ENCODE results near the gene DTNB. TPM values are rescaled to one million over a fixed set of nuclear protein-coding genes. Genes with fewer than 3 reads are reported as not detected.

Gene DTNB
- total RNA-seq, 2 donors from 2014 or later = 5.0 to 6.9 TPM

DNA sequence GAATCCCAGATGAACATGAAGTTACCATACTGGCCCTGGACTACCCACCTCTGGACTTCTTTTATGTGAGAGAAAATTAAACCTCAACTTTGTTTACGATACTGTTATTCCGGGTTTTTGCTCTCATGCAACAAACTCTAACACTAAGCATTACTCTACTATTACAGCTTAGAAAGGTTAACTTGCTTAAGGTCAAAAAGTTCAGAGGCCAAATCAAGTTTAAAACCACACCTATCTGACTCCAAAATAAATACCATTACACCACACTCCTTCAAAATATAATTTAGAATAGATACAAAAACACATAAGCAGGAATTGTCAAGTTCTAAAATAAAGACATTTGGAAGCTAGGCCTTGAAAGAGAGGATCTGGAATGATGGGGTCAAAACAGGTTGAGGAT, 75.0 kb downstream of the DTNB start:
- DNase-seq (no peak), ATAC-seq (no peak)
- intact Hi-C loops (cut with DNase I, micrococcal nuclease) = no loop called here

DNA sequence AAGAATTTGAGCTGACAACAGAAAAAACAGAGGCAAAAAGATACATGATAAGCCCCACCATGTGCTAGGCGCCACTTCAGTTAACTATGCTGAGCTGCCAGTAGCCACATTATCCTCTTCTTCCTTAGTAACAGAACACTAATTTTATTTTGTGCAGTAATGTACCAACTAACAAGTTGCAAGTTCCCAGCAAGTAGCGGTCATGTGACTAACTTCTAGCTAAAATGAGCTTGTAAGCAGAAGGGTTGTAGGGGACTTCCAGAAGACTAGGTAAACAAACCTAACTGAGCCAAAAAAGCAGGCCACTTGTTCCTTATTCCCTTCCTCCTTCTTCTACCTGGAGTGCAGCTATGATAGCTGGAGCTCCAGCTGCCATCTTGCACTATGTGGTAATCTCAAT, 75.5 kb downstream of the DTNB start:
- no peak for DNase-seq
- intact Hi-C loops (cut with DNase I, micrococcal nuclease) = no loop called here
- ATAC-seq = no peak

DNA sequence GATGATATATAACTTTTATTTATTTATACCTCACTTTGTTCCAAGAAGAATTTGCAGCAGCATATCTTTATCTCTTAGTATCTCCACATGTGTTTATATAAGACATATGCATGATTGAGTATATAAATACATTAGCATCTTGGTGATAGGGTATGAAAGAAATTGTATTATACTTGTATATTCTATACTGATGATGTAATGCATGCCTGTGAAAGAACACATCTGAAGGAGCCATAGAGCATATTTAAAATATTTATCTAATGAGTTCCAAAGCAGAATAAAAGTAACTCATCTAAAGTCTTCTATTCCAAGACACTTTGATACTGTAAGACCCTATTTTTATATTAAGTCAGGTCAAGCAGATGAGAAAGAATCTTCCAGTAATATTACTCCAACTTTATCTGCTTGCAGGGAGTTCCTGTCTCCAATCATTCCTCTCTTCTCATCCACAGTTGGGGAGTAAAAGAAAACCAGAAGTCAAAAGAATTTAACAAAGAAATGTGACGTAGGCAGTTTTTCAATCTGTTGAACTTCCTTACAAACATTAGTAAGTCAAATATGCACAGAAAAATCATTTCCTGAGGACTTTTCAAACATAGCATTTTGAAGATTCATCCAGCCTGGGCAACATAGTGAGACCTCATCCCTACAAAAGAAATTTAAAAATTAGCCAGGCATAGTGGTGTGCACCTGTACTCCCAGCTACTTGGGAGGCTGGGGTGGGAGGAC, 76.7 kb downstream of the DTNB start:
- no peak for ATAC-seq
- intact Hi-C loops (cut with DNase I, micrococcal nuclease) = no loop called here

DNA sequence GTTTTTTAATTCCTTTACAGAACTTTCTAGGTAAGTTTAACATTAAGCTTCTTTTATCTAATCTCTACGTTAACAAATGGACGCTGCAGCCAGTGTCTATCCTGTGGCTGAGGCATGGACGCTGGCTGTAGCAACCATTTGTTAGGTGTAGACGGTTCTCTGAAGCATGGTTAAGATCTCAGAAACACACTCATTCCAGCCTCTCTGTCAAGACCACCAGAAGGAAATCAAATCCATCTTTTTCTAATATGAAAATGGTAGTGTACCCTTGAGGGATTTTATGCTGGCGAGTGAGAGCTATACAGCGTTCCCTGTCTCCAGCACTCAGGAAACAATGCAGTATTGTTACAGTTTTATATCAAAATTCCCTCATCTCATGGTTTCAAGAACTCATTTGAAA, 78.0 kb downstream of the DTNB start:
- no peak for ATAC-seq
- intact Hi-C loops (cut with DNase I, micrococcal nuclease) = no loop called here

More for the DNA sequence above, 76.7 kb downstream of the DTNB start:
- no peak for DNase-seq

DNA sequence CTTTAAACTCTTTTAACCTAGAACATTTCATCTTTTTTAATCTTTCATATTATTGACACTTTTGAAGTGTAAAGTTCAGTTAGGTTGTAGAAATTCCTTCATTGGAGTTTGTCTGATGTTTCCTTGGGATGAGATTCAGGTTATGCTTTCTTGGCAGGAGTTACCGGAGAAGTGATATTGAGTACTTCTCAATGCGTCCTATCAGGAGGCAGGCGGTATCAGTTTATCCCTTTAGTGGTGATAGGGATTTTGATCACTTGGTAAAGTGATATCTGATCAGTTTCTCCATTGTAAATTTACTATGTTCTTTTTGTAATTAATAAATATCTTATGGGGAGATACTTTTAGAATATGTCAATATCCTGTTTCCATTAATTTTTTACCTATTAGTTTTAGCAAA, 78.4 kb downstream of the DTNB start:
- ATAC-seq = no peak
- intact Hi-C loops (cut with DNase I, micrococcal nuclease) = no loop called here
- DNase-seq = no peak

More for the DNA sequence above, 78.0 kb downstream of the DTNB start:
- DNase-seq = no peak

DNA sequence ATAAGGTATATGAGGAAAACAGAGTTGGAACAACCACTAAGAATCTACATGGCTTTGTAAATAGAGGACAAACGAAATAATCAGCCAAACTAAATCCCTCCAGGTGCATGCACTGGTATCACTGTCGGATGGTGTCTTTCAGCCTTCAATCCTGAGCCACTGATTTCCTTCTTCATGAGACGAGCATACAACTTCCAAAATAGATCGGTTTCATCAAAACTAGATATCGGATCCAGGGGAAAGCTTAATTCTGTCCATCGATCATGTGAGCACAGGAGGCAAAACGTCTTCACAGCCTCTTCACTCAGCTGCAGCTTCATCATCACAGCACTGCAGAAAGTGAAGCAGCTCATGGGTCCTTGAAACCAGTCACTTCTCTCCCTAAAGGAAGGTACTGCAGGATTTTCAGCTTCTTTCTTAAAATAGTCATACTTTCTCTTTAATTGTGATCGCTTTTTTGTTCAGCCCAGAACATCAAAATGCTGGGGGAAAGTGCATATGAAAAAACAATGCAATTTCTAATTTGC, 80.5 kb downstream of the DTNB start:
- intact Hi-C loops (cut with DNase I, micrococcal nuclease) = no loop called here
- no peak for DNase-seq
- no peak for ATAC-seq

DNA sequence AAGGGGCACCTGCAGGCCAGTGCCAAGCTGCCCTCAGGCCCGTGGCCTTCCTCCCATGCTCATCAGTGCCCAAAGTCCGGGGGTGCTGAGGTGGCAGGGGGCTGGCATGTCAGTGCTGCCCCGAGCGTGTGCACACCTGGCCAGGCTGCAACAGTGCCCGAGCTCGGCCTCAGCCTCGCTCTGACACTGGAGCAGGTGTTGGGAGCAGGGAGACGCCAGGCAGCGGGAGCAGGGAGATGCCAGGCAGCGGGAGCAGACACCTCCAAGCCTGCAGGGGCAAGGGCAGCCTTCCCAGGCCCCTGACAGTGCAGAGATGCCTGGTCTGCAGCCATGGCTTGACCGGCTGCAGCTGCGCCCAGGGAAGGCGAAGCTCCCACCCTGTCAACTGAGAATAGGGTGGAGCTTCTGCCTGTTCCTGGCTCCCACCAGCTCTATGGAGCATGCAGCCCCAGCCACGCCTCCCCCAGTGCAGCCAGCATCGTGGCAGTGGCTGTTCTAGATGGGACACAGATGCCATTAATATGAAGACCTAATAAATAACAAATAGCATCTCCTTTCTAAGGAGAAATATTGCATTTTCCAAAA, 82.4 kb downstream of the DTNB start:
- DNase-seq (no peak), ATAC-seq (no peak)
- intact Hi-C loops (cut with DNase I, micrococcal nuclease) = no loop called here

DNA sequence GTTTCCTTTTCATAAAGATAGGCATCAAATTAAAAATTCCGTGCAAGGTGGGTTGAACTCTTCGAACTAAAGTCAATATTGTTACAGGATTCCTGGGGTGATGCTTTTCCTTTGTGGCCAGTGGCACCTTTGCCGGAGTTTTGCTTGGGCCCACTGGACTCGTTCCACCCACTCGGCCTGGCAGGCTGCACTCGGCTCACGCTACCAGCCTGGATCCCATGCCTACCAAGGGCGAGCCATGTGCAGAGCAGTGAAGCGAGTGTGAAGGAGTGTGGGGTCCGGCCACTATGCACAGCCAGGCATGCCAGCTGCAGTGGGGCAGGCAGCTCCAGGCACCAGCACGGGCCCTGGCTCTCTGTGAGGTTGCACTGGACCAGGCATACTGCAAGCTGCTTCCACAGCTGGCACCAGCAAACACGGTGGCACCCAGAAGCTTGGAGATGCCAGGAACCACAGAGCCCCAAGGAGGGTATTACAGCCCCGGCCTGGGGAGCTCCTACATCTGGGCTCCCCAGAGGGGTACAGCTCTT, 83.6 kb downstream of the DTNB start:
- no peak for DNase-seq
- intact Hi-C loops (cut with DNase I, micrococcal nuclease) = no loop called here
- ATAC-seq = no peak

DNA sequence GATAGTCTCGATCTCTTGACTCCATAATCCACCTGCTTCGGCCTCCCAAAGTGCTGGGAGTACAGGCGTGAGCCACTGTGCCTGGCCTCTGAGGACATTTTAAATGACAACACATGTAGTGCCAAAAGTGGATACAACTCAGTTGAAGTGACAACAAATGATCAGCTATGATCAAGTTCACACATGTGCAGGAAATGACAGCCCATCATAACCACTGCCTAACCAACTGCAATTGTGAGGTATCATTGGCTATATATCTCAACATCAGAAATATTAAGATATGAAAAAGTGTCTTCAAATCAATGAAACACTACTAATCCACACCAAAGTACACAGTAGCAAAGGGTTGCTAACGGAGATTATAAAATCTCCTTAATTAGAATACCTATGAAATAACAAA, 84.8 kb downstream of the DTNB start:
- intact Hi-C loops (cut with DNase I, micrococcal nuclease) = no loop called here
- ATAC-seq (no peak), DNase-seq (no peak)

DNA sequence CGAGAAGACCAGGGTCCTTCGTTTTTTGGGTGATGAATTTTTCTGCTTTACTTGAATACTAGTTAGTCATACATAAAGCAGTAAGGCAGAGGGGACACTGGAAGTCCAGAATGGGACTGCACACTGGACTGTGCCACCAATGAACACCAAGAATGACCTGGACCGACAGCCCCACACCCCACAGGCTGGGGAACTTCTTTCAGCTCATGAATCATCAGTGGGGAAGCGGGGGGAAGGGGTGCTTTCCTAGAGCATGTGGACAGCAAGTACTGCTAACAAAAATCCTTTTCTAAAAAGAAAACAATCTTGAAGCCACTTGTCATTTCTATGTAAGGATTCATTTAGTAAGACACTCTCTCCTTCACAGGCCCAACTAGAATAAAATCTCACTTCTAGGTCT, 86.0 kb downstream of the DTNB start:
- DNase-seq = no peak
- intact Hi-C loops (cut with DNase I, micrococcal nuclease) = no loop called here
- ATAC-seq = no peak

DNA sequence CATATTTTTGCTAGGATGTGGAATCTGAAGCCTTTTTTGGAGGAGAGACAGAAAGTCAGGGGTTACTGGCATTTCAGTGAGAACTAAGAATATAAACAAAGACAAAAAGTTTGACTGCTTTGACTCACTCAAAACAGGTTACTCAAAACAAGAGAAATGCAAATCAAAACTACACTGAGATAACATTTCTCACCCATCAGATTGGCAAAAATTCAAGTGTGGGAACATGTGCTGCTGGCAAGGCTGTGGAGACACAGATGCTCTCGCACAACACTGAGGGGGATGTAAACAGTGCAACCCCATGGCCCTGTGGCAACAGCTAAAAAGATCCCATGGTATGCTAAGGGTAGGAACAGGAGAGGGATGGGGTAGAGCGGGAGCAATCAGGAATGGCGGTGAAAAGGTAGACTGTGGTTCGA, 86.6 kb downstream of the DTNB start:
- intact Hi-C loops (cut with DNase I, micrococcal nuclease) = no loop called here
- DNase-seq = no peak
- no peak for ATAC-seq

DNA sequence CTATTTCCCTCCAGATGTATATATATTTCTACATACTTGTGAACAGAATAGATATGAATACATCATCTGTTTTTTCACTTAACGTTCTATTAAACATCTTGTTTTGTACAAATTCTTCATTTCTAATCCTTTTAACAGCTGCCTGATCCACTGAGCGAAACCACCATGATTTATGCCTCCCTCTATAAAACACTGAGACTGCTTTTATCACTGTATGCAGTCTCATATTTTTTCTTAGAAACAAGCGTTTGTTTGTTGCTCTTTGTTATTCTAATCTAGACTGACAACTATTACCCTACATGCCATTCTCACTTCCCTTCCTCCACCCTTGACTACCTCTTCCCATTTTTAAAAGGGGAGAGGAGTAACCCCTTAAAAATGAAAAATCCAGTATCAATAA, 88.2 kb downstream of the DTNB start:
- no peak for ATAC-seq
- intact Hi-C loops (cut with DNase I, micrococcal nuclease) = no loop called here

DNA sequence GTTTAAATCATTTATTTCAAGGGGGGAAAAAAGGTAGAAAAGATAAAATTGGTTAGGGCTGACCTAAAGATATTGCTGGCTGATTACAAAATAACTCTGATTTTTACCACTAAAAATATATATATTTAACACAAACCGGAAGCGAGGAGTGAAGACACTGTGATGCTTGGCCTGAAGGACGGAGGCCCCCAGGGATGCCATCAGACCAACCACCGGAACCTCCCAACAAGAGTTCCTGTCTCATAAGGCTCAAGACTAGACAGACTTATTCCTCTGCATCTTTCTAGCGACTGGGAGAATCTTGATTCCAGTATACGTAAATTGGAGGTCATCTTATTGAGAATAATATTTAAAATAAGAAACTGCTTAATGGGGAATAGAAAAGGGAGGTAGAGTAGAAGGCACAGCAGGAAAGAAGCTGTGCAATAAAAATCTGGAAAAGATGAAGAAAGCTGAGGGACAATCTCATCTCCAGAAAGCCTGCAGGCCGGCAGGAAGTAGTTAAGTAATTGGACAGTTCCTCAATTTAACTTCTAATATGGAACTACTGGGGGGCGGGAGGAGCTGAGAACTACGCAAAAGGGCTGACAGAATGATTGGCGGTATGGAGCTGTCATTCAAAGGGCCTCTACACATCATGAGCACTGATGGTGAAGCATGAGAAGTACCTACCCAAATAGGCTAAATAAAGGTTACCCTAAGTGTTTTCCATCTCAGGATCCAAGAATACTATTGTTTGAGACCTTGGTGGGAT, 91.1 kb downstream of the DTNB start:
- ATAC-seq (no peak), DNase-seq (no peak)
- intact Hi-C loops (cut with DNase I, micrococcal nuclease) = no loop called here

More for the DNA sequence above, 88.2 kb downstream of the DTNB start:
- DNase-seq = no peak

DNA sequence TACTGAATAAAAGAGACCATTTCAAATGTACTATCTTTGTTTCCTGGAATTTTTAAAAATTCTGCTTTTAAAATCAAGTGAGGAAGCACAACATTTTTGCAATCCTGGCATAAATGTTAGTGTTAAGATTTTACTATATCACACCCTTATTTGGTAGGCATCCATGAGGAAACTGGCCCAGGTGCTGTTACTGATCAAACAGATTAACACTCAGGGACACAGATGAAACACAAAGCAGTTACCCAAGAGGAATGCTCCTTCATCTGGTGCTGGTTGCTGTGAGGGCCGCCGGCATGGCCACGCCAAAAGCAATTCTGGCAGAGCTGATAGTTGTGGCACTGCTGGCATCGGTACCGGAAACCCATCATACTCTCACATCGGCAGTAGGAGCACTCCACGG, 96.8 kb downstream of the DTNB start:
- DNase-seq = no peak
- peak; percentile 87 for ATAC-seq
- intact Hi-C loops (cut with DNase I, micrococcal nuclease) = no loop called here

DNA sequence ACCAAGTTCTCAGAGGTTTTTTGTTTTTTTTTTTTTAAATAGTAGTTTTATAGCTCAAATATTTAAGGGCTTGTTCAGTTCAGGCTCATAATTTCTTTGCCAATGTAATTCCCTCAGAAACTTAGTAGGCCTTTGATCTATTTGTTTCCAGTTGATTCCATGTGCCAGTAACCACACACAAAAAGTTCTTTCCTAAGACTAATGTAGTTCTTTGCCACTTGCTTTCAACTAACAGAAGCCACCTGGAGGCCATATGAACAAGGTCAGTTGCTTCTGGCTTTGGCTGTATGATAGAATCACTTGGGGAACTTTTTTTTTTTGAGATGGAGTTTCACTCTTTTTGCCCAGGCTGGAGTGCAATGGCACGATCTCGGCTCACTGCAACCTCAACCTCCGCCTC, 100.7 kb downstream of the DTNB start:
- intact Hi-C loops (cut with DNase I, micrococcal nuclease) = no loop called here
- no peak for DNase-seq
- no peak for ATAC-seq

DNA sequence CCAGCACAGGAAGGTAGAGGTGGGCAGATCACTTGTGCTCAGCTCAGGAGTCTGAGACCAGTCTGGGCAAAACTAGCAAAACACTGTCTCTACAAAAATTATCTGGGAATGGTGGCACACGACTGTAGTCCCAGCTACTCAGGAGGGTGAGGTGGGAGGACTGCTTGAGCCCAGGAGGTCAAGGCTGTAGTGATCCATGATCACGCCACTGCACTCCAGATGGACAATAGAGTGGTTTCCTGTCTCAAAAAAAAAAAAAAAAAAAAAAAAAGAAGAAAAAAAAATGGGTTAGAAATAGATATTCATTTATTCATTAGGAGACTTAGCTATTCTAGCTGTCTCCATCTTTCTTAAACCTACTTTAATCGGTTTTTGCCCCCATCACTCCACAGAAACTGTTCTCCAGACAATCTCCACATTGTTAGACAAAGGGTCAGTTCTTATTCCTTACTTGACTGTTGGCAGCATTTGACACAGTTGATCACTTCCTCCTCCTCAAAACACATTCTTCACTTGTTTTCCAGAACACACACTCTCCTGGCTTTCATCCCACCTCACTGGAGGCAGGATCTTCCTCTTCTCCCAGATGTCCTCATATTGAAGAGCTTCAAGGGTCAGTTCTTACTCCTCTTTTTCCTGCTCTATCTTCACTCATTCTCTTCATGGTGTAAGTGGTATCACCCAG, 103.1 kb downstream of the DTNB start:
- intact Hi-C loops (cut with DNase I, micrococcal nuclease) = no loop called here
- no peak for DNase-seq
- ATAC-seq = no peak

DNA sequence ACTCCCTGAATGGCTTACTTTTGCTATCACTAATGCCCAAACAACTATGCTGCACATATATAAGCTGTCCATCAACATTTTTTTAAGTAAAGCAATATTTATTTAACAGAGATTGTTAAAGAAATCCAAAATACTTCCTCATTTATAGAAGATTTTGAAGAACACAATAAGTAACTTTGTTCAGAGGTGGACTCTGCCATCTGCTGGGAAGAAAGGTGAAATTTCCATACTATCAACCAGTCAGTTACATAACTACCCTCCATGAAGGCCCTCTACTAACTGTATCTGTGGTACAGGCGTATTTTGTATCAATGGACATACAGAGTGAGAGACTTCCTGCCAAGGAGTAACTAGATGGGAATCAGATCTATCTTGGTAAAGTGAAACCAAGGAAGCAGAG, 106.0 kb downstream of the DTNB start:
- peak; percentile 82 for ATAC-seq
- intact Hi-C loops (cut with DNase I, micrococcal nuclease) = no loop called here
- DNase-seq = no peak

DNA sequence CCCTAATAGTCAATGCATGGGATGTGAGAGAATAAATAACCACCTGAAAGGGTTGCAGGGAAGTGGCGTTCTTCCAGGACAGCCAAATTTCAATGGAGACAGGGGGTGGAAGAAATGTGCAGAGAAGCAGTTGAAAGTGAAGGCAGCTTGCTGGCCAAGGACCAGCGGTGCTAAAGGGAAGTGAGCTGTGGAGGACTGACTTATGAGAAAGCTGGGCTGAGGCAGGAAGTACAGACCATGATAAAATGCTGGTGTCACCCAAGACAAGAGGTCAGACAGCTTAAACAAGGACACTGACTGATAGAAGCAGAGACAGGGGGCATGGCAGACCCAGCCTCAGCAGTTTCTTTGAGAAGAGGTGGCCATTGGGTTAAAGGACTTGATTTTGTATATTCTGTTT, 106.7 kb downstream of the DTNB start:
- DNase-seq (peak; percentile 41 to 47), ATAC-seq (peak; percentile 61)
- intact Hi-C loops (cut with DNase I, micrococcal nuclease) = no loop called here

DNA sequence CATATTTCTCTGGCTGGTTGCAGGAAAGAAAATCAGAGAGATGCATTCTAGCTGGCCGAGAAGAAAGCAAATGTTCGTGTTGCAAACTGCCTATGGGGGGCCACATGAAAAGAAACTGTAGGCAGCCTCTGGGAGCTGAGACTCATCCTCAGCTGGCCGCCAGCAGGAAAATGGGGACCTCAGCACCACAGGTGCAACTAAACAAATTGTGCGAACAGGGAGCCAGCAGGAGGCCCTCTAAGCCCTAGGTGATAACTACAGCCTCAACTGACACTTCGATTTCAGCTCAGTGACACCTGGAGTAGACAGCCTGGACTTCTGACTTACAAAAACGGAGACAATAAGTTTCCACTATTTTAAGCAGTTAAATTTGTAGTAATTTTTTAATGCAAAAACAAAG, 107.3 kb downstream of the DTNB start:
- DNase-seq = no peak
- ATAC-seq = no peak
- intact Hi-C loops (cut with DNase I, micrococcal nuclease) = no loop called here
